Esophagus muscularis mucosa (tissue), 2 donors: ENCODE data around the gene MYO9B.

Experiments
- POLR2A ChIP-seq: fragments of 450-650 bp; IDR thresholded peaks from one replicate; pipeline ENCODE4 v1.6.1; 2017; ENCODE audit warnings: antibody characterized with exemption, moderate library complexity, mild to moderate bottlenecking, low read depth
- POLR2AphosphoS5 ChIP-seq, 2 donors: sonication (generic); formaldehyde crosslinking; IDR thresholded peaks; one replicate each; pipeline ENCODE4 v1.6.1; 2017; ENCODE audit warnings: antibody characterized with exemption in 2 of 2

- TF ChIP-seq POLR2A = no peak
- TF ChIP-seq POLR2AphosphoS5 (IDR thresholded peaks at IDR 0.05) = no peak
Measured at GRCh38 chr19:17164639-17165038, 89.1 kb downstream of the MYO9B start.
